ENCODE measurements around the gene LSAMP. TPM values are rescaled to one million over a fixed set of nuclear protein-coding genes. Genes with fewer than 3 reads are reported as not detected.

LSAMP gene
- total and polyA plus RNA-seq, 2 donors (not counting 3 experiments of a cell fraction or from before 2014, with no cell fraction given): not detected

DNA sequence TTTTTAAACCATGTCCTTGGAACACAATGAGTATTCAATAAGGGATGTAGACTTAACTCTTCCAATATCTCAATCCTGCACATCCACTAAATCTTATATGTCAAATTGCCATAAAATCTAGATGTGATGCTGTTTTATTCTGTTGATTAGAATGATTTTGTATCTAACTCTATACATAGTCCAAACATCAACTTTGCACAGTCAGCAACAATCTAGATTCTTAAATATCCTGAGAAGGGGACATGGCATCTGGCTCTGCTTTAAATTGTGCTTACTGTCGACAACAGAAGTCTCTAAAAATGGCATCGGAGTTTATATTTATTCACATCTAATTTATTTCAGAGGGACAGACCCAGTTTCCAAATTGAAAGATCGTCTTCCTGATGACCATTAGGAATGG, 545.8 kb downstream of the LSAMP start:
- dilution Hi-C loops (cut with MboI; ENCODE audit: extremely low pct_ligation_motif_present, low sequenced_read_pairs): no loop called here
- H4K20me1 ChIP-seq (replicated peaks; ENCODE audit: control insufficient read depth, extremely low read depth, insufficient read depth, low read length): no peaks in the 10 kb centered on the region
- H3K9ac ChIP-seq (replicated peaks; ENCODE audit: extremely low read depth, insufficient read depth, low read length): no peak overlapping the region
- no peaks in the 10 kb centered on the region for H3K4me1 ChIP-seq (ENCODE audit: control insufficient read depth, extremely low read depth, insufficient read depth, low read length)
- no peak overlapping the region for H2AFZ ChIP-seq (ENCODE audit: low read depth, low read length)
- no peaks in the 10 kb centered on the region for H3K9me1 ChIP-seq (replicated peaks; ENCODE audit: control insufficient read depth, extremely low read depth, insufficient read depth, low read length)
- no peaks in the 10 kb centered on the region for H3K27me3 ChIP-seq (ENCODE audit: control insufficient read depth in 2 of 2, insufficient read depth in 2 of 2, low read length in 2 of 2)
- ChIA-PET POLR2A (no interaction called here), CTCF (no interaction called here)
- H3K4me3 ChIP-seq (replicated peaks in 1 of 3; ENCODE audit: insufficient read depth in 1 of 3, low read depth in 1 of 3, low read length in 3 of 3): no peak overlapping the region
- TF ChIP-seq EZH2 (IDR thresholded peaks at IDR 0.05; ENCODE audit: borderline replicate concordance, low read depth, low read length, severe bottlenecking) (no peak), MYC (IDR thresholded peaks at IDR 0.05; ENCODE audit: low read depth, low read length) (no peak), FOS (IDR thresholded peaks at IDR 0.05; ENCODE audit: borderline replicate concordance, insufficient read depth, low read length) (no peak), MAX (IDR thresholded peaks at IDR 0.05; ENCODE audit: insufficient read depth, insufficient read length) (no peak), GATA2 (IDR thresholded peaks at IDR 0.05; ENCODE audit: insufficient read depth, insufficient read length, low read depth, low read length) (no peak), POLR2AphosphoS5 (IDR thresholded peaks at IDR 0.05; ENCODE audit: insufficient read depth, low read depth, low read length) (no peak), POLR2A (IDR thresholded peaks at IDR 0.05; ENCODE audit: low read depth, low read length) (no peak), JUN (IDR thresholded peaks at IDR 0.05; ENCODE audit: borderline replicate concordance, insufficient read depth, insufficient read length, low read depth) (no peak)
- TF ChIP-seq, protein P1, sequence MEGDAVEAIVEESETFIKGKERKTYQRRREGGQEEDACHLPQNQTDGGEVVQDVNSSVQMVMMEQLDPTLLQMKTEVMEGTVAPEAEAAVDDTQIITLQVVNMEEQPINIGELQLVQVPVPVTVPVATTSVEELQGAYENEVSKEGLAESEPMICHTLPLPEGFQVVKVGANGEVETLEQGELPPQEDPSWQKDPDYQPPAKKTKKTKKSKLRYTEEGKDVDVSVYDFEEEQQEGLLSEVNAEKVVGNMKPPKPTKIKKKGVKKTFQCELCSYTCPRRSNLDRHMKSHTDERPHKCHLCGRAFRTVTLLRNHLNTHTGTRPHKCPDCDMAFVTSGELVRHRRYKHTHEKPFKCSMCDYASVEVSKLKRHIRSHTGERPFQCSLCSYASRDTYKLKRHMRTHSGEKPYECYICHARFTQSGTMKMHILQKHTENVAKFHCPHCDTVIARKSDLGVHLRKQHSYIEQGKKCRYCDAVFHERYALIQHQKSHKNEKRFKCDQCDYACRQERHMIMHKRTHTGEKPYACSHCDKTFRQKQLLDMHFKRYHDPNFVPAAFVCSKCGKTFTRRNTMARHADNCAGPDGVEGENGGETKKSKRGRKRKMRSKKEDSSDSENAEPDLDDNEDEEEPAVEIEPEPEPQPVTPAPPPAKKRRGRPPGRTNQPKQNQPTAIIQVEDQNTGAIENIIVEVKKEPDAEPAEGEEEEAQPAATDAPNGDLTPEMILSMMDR (IDR thresholded peaks at IDR 0.05; ENCODE audit: extremely low read depth in 1 of 2, insufficient read depth in 1 of 2, low read depth in 1 of 2, low read length in 2 of 2): no peak
- intact Hi-C loops (cut with micrococcal nuclease): no loop called here
- DNase-seq (ENCODE audit: low read depth, low spot score) (no peak), FAIRE-seq (no peak)
- no peaks in the 10 kb centered on the region for H3K9me3 ChIP-seq (replicated peaks; ENCODE audit: control insufficient read depth, insufficient read depth, low read length)
- no TSS peak for BruUV-seq (replicated peaks)
- H3K4me2 ChIP-seq (ENCODE audit: insufficient read depth, low read length): no peak overlapping the region
- H3K79me2 ChIP-seq (ENCODE audit: control insufficient read depth, insufficient read depth, low read length): no peaks in the 10 kb centered on the region
- no peaks in the 10 kb centered on the region for H3K36me3 ChIP-seq (ENCODE audit: control insufficient read depth in 2 of 2, extremely low read depth in 1 of 2, insufficient read depth in 2 of 2, low read length in 2 of 2)
- no peak overlapping the region for H3K27ac ChIP-seq (ENCODE audit: insufficient read depth, low read depth, low read length)
